K562 (cell line): Measurements from ENCODE around the gene PLD1. TPM values are rescaled to one million over a fixed set of nuclear protein-coding genes. Genes with fewer than 3 reads are reported as not detected.

Experiments
- CREB3 ChIP-seq: fragments of 450-650 bp; conservative IDR thresholded peaks from 2 replicates; pipeline ENCODE4 v1.6.1; 2016; ENCODE audit warnings: missing genetic modification characterization, low read depth, mild to moderate bottlenecking, missing compliant biosample characterization, moderate library complexity
- GATAD2B ChIP-seq: fragments of 450-650 bp; IDR thresholded peaks from 2 replicates; pipeline ENCODE4 v1.6.1; 2017; ENCODE audit warnings: mild to moderate bottlenecking, borderline replicate concordance
- HDAC6 ChIP-seq: IDR thresholded peaks from 2 replicates; pipeline ENCODE4 v1.6.1; 2012; ENCODE audit warnings: low read depth, mild to moderate bottlenecking, control low read depth, inconsistent platforms, low read length, moderate library complexity
- HNRNPK ChIP-seq: fragments of 200-400 bp; formaldehyde crosslinking; IDR thresholded peaks from one replicate; pipeline ENCODE4 v1.6.1; 2018; ENCODE audit warnings: mild to moderate bottlenecking, low read depth, low read length; ENCODE audit not compliant: poor library complexity, severe bottlenecking
- MNT ChIP-seq, 2 experiments: fragments of 450-650 bp; conservative IDR thresholded peaks; 2 replicates each; pipeline ENCODE4 v1.6.1; 2017; ENCODE audit warnings: mild to moderate bottlenecking in 2 of 2, moderate library complexity in 2 of 2
- MTA3 ChIP-seq: fragments of 450-650 bp; formaldehyde crosslinking; IDR thresholded peaks from 2 replicates; pipeline ENCODE4 v1.6.1; 2017; ENCODE audit warnings: mild to moderate bottlenecking, borderline replicate concordance
- NCOA2 ChIP-seq, 2 experiments: fragments of 450-650 bp; IDR thresholded peaks; 2 replicates each; pipeline ENCODE4 v1.6.1; 2018; ENCODE audit warnings: mild to moderate bottlenecking in 2 of 2, moderate library complexity in 1 of 2; ENCODE audit not compliant: partially characterized antibody in 2 of 2
- NCOA6 ChIP-seq: fragments of 450-650 bp; IDR thresholded peaks from 2 replicates; pipeline ENCODE4 v1.6.1; 2017; ENCODE audit warnings: mild to moderate bottlenecking
- NFE2L1 ChIP-seq: fragments of 450-650 bp; IDR thresholded peaks from 2 replicates; pipeline ENCODE4 v1.6.1; 2016; ENCODE audit warnings: missing genetic modification characterization, low read depth, mild to moderate bottlenecking, missing compliant biosample characterization, moderate library complexity, borderline replicate concordance
- NFYB ChIP-seq: IDR thresholded peaks from 2 replicates; pipeline ENCODE4 v1.6.1; 2011; ENCODE audit warnings: mild to moderate bottlenecking, moderate library complexity; ENCODE audit not compliant: insufficient read length; ENCODE audit errors: extremely low read depth
- NUFIP1 ChIP-seq: fragments of 450-650 bp; IDR thresholded peaks from 2 replicates; pipeline ENCODE4 v1.6.1; 2018; ENCODE audit not compliant: partially characterized antibody
- RAD21 ChIP-seq, 2 experiments: fragments of 250-450 bp in 1 of 2; fragments of 450-650 bp in 1 of 2; sonication (Bioruptor Pico) in 1 of 2; formaldehyde crosslinking in 1 of 2; IDR thresholded peaks in 1 of 2; conservative IDR thresholded peaks in 1 of 2; 2 replicates each; pipeline versions ENCODE4 v1.4.0 to v1.8.0; 2020 to 2022; ENCODE audit warnings: mild to moderate bottlenecking in 2 of 2, moderate library complexity in 1 of 2
- RB1 ChIP-seq: fragments of 450-650 bp; IDR thresholded peaks from 2 replicates; pipeline ENCODE4 v1.6.1; 2017; ENCODE audit warnings: low read depth, mild to moderate bottlenecking
- RNF219 ChIP-seq: fragments of 250-450 bp; sonication (Bioruptor Pico); IDR thresholded peaks from 2 replicates; pipeline ENCODE4 v1.5.0; 2022; ENCODE audit warnings: mild to moderate bottlenecking
- SFPQ ChIP-seq: fragments of 200-400 bp; formaldehyde crosslinking; IDR thresholded peaks from 2 replicates; pipeline ENCODE4 v1.6.1; 2017; ENCODE audit warnings: mild to moderate bottlenecking, low read depth, low read length, moderate library complexity
- SMAD3 ChIP-seq: fragments of 450-650 bp; formaldehyde crosslinking; conservative IDR thresholded peaks from 2 replicates; pipeline ENCODE4 v1.4.0; 2020; ENCODE audit warnings: mild to moderate bottlenecking
- SPI1 ChIP-seq: IDR thresholded peaks from 2 replicates; pipeline ENCODE4 v1.6.1; 2011; ENCODE audit warnings: low read depth, low read length, control low read depth, borderline replicate concordance
- TCF3 ChIP-seq: sonication (generic); formaldehyde crosslinking; IDR thresholded peaks from 2 replicates; pipeline ENCODE4 v1.4.0; 2020; ENCODE audit warnings: mild to moderate bottlenecking, missing genetic modification reagents
- TFE3 ChIP-seq: fragments of 450-650 bp; formaldehyde crosslinking; IDR thresholded peaks from 2 replicates; pipeline ENCODE4 v1.4.0; 2020; ENCODE audit warnings: mild to moderate bottlenecking, mixed read lengths
- ZNF431 ChIP-seq: sonication (generic); formaldehyde crosslinking; IDR thresholded peaks from 2 replicates; pipeline ENCODE4 v1.8.0; 2022; ENCODE audit warnings: mild to moderate bottlenecking, missing genetic modification reagents
- polyA plus RNA-seq, 8 experiments: library from polyadenylated mRNA; depleted of rRNA in 4 of 8; stranded (reverse) in 5 of 8; unstranded in 3 of 8; fragments of >200 nt; fragmentation: Nextera tagmentation in 2 of 8; fragmentation: Illumina TruSeq in 1 of 8; extraction: Ambion mirVana in 2 of 8; extraction: Trizol in 1 of 8; gene quantifications; 2 replicates each; pipeline versions ENCODE4 v1.2.1 to v1.2.3, GENCODE V29; 2011 to 2014; ENCODE audit warnings: inconsistent platforms in 1 of 8, missing spikeins in 1 of 8
- total RNA-seq, 7 experiments: library from RNA; depleted of rRNA in 6 of 7; stranded (reverse); fragments of >200 nt in 6 of 7; fragmentation: Illumina TruSeq in 2 of 7; extraction: Trizol in 2 of 7; gene quantifications; 2 replicates each; pipeline versions ENCODE4 v1.2.1 to v1.2.3, GENCODE V29; 2011 to 2021; ENCODE audit warnings: low replicate concordance in 1 of 7

PLD1 gene
- total and polyA plus RNA-seq, 9 of the 15 experiments (the other 6 are each of a cell fraction or from before 2014, with no cell fraction given): 8.4 to 26.1 (median 18.6) TPM

GRCh38 chr3:171811913-171812335 is 1.6 kb upstream of the PLD1 start (continued):
- TF ChIP-seq HDAC6 (no peak), SMAD3 (CRISPR knock-in tag) (no peak), GATAD2B (no peak), SFPQ (no peak), SPI1 (no peak), NCOA2 (IDR thresholded peaks at IDR 0.05; ENCODE audit: partially characterized antibody in 2 of 2) (no peak), MNT (conservative IDR thresholded peaks at IDR 0.05) (no peak), NFYB (no peak), NUFIP1 (no peak), NFE2L1 (no peak), MTA3 (no peak), CREB3 (tag) (no peak), RAD21 (CRISPR knock-in tag; conservative IDR thresholded peaks at IDR 0.05 in 1 of 2, IDR thresholded peaks at IDR 0.05 in 1 of 2) (no peak), ZNF431 (CRISPR knock-in tag) (no peak), NCOA6 (no peak), HNRNPK (no peak), RB1 (no peak), TFE3 (CRISPR knock-in tag) (no peak), TCF3 (CRISPR knock-in tag) (no peak), RNF219 (no peak)
